HG03521 (cell line): ENCODE data around the gene ZC2HC1C.

ENCODE experiments used
- ATAC-seq: cut with Tn5 transposase; IDR thresholded peaks from one replicate; pipeline ENCODE4 v1.9.1; 2021; ENCODE audit warnings: mild to moderate bottlenecking, moderate library complexity; ENCODE audit not compliant: unreplicated experiment

ZC2HC1C gene

DNA sequence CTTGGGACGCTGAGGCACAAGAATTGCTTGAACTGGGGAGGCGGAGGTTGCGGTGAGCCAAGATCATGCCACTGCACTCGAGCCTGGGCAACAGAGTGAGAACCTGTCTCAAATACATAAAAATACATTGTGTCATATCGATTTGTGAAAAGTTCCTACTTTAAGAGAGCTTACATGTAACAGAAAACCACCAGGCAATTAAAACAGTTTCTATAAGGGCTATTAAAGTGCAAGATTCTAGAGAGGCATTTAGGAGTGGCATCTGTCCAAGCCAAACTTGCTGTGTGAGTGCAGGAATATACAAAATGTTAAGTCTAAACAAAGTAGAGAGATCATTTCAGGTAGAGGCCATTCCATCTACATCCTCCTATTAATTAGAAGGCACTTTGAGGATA is 59.2 kb downstream of the ZC2HC1C start:
- ATAC-seq = no peak
